ENCODE data around the gene NCOR1. TPM values are rescaled to one million over a fixed set of nuclear protein-coding genes. Genes with fewer than 3 reads are reported as not detected.

NCOR1 gene
- total RNA-seq, 2 experiments from 2014 or later, result 118 TPM

DNA sequence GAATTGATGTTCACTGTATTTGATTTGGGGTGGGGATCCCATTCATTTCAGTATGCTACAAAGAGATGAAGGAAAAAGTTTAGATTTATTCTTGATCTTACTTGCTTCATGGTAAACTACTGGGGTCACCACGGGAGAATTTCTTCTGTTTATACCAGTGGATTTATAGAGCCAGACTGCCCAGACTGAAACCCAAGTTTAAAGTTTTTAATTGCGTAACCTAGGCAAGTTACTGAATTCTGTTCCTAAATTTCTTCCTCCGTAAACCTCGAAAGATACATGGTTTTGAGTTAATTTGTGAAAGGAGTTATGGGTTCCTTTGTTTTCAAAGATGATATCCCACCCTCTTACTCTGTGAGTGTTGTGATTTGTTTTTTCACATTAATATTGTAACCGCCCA, 28.1 kb upstream of the NCOR1 start:
- Mint-ChIP-seq H3K4me1 (ENCODE audit: low read depth) (peaks cover 10% of the 10 kb centered on the region), H3K27ac (no peak overlapping the region), H3K9me3 (no peaks in the 10 kb centered on the region)

DNA sequence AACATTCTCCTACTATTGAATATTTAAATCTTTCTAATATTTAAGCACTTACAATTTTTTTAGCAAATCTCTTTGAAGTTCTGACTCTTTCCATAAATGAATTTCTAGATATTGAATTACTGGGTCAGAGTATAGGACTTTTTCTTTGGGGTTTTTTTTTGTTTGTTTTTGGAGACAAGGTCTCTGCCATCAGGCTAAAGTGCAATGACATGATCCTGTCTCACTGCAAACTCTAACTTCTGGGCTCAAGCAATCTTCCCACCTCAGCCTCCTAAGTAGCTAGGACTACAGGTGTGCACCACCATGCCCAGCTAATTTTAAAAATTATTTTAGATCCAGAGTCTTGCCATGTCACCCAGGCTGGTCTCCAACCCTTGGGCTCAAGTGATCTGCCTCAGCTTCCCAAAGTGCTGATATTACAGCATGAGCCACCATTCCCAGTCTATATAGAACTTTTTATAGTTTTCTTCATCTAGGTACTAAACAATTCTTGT, 26.6 kb upstream of the NCOR1 start:
- ChIA-PET POLR2A (no interaction called here), CTCF (interaction anchor here (1.3 kb wide), 1 partner anchor 13 kb away, joined by 7 read pairs; no protein-coding TSS in a partner anchor)
- H3K27me3 ChIP-seq (ENCODE audit: control insufficient read depth in 1 of 2, insufficient read depth in 2 of 2, low read length in 2 of 2), result no peaks in the 10 kb centered on the region
- no peak overlapping the region for H3K4me3 ChIP-seq (ENCODE audit: low read length)
- Mint-ChIP-seq H3K36me3 (ENCODE audit: low read depth) (peaks cover 13% of the 10 kb centered on the region), H3K9me3 (no peaks in the 10 kb centered on the region), H3K4me1 (ENCODE audit: low read depth) (peaks cover 10% of the 10 kb centered on the region), H3K27ac (no peak overlapping the region), H3K27me3 (no peaks in the 10 kb centered on the region), H3K4me3 (no peak overlapping the region)
- TF ChIP-seq, protein P1, sequence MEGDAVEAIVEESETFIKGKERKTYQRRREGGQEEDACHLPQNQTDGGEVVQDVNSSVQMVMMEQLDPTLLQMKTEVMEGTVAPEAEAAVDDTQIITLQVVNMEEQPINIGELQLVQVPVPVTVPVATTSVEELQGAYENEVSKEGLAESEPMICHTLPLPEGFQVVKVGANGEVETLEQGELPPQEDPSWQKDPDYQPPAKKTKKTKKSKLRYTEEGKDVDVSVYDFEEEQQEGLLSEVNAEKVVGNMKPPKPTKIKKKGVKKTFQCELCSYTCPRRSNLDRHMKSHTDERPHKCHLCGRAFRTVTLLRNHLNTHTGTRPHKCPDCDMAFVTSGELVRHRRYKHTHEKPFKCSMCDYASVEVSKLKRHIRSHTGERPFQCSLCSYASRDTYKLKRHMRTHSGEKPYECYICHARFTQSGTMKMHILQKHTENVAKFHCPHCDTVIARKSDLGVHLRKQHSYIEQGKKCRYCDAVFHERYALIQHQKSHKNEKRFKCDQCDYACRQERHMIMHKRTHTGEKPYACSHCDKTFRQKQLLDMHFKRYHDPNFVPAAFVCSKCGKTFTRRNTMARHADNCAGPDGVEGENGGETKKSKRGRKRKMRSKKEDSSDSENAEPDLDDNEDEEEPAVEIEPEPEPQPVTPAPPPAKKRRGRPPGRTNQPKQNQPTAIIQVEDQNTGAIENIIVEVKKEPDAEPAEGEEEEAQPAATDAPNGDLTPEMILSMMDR (IDR thresholded peaks at IDR 0.05), result no peak
- ATAC-seq (ENCODE audit: poor library complexity) (no peak), DNase-seq (no peak)
- H3K27ac ChIP-seq (ENCODE audit: low read depth in 1 of 2, low read length in 2 of 2), result no peak overlapping the region
- H3K4me1 ChIP-seq (ENCODE audit: insufficient read depth, low read length), result no peaks in the 10 kb centered on the region
- intact Hi-C loops (cut with DNase I, micrococcal nuclease), result no loop called here
- no peaks in the 10 kb centered on the region for H3K36me3 ChIP-seq (ENCODE audit: insufficient read depth, low read length)
- H3K9me3 ChIP-seq (ENCODE audit: control insufficient read depth in 1 of 2, insufficient read depth in 1 of 2, low read length in 2 of 2), result no peaks in the 10 kb centered on the region

More for the DNA sequence above, 28.1 kb upstream of the NCOR1 start:
- H3K27me3 Mint-ChIP-seq, result no peaks in the 10 kb centered on the region
- H3K36me3 Mint-ChIP-seq (ENCODE audit: low read depth), result peaks cover 20% of the 10 kb centered on the region
- CTCF ChIA-PET, result no interaction called here
- H3K27ac ChIP-seq (ENCODE audit: low read depth in 1 of 2, low read length in 2 of 2), result no peak overlapping the region
- no peaks in the 10 kb centered on the region for H3K27me3 ChIP-seq (ENCODE audit: control insufficient read depth in 1 of 2, insufficient read depth in 2 of 2, low read length in 2 of 2)
- peaks cover 4% of the 10 kb centered on the region for H3K36me3 ChIP-seq (ENCODE audit: insufficient read depth, low read length)
- POLR2A ChIA-PET, result no interaction called here
- TF ChIP-seq, protein P1 (IDR thresholded peaks at IDR 0.05), result no peak
- no peak overlapping the region for H3K4me3 Mint-ChIP-seq
- intact Hi-C loops (cut with DNase I, micrococcal nuclease), result no loop called here
- no peaks in the 10 kb centered on the region for H3K4me1 ChIP-seq (ENCODE audit: insufficient read depth, low read length)
- no peak for ATAC-seq (ENCODE audit: poor library complexity)
- no peaks in the 10 kb centered on the region for H3K9me3 ChIP-seq (ENCODE audit: control insufficient read depth in 1 of 2, insufficient read depth in 1 of 2, low read length in 2 of 2)
- DNase-seq, result no peak
- H3K4me3 ChIP-seq (ENCODE audit: low read length), result no peak overlapping the region

DNA sequence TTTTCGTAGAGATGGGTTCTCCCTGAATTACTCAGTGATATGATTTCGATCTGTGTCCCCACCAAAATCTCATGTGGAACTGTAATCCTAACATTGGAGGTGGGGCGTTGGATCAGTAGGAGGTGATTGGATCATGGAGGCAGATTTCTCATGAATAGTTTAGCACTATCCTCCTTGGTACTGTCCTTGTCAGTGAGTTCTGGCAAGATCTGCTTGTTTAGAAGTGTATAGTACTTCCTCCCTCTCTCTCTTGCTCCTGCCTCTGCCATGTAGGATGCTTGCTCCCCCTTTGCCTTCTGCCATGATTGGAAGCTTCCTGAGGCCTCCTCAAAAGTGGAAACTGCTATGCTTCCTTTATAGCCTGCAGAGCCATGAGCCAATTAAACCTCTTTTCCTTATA, 24.6 kb upstream of the NCOR1 start:
- H3K36me3 Mint-ChIP-seq (ENCODE audit: low read depth), result peaks cover 28% of the 10 kb centered on the region
- no peak overlapping the region for H3K27ac ChIP-seq (ENCODE audit: low read depth in 1 of 2, low read length in 2 of 2)
- CTCF ChIA-PET, result no interaction called here
- POLR2A ChIA-PET, result no interaction called here
- H3K27ac Mint-ChIP-seq, result no peak overlapping the region
- no peaks in the 10 kb centered on the region for H3K27me3 ChIP-seq (ENCODE audit: control insufficient read depth in 1 of 2, insufficient read depth in 2 of 2, low read length in 2 of 2)
- H3K9me3 Mint-ChIP-seq, result no peaks in the 10 kb centered on the region
- no peak overlapping the region for H3K4me3 Mint-ChIP-seq
- H3K4me1 ChIP-seq (ENCODE audit: insufficient read depth, low read length), result no peaks in the 10 kb centered on the region
- no peaks in the 10 kb centered on the region for H3K9me3 ChIP-seq (ENCODE audit: control insufficient read depth in 1 of 2, insufficient read depth in 1 of 2, low read length in 2 of 2)
- H3K4me3 ChIP-seq (ENCODE audit: low read length), result no peak overlapping the region
- intact Hi-C loops (cut with DNase I, micrococcal nuclease), result no loop called here
- TF ChIP-seq, protein P1 (IDR thresholded peaks at IDR 0.05), result no peak
- ATAC-seq (ENCODE audit: poor library complexity) (no peak), DNase-seq (no peak)
- H3K27me3 Mint-ChIP-seq, result no peaks in the 10 kb centered on the region
- peaks cover 4% of the 10 kb centered on the region for H3K36me3 ChIP-seq (ENCODE audit: insufficient read depth, low read length)
- peaks cover 10% of the 10 kb centered on the region for H3K4me1 Mint-ChIP-seq (ENCODE audit: low read depth)
